NOMO-1 treated with DMSO at 0.1 percent for 48 hours (cell line): ENCODE measurements around the gene MARCHF10.
"Not testable (repeated sequence)": the region's sequence is repeated elsewhere in the genome, so short reads cannot be mapped to it uniquely, and the experiment has no call there.

Experiments used
- DNase-seq: peaks from one replicate; lab custom pipeline; 2025; ENCODE audit not compliant: unreplicated experiment; lab: John Stamatoyannopoulos, UW

MARCHF10 gene, protein sequence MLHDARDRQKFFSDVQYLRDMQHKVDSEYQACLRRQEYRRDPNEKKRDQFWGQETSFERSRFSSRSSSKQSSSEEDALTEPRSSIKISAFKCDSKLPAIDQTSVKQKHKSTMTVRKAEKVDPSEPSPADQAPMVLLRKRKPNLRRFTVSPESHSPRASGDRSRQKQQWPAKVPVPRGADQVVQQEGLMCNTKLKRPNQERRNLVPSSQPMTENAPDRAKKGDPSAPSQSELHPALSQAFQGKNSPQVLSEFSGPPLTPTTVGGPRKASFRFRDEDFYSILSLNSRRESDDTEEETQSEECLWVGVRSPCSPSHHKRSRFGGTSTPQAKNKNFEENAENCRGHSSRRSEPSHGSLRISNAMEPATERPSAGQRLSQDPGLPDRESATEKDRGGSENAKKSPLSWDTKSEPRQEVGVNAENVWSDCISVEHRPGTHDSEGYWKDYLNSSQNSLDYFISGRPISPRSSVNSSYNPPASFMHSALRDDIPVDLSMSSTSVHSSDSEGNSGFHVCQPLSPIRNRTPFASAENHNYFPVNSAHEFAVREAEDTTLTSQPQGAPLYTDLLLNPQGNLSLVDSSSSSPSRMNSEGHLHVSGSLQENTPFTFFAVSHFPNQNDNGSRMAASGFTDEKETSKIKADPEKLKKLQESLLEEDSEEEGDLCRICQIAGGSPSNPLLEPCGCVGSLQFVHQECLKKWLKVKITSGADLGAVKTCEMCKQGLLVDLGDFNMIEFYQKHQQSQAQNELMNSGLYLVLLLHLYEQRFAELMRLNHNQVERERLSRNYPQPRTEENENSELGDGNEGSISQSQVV

DNA sequence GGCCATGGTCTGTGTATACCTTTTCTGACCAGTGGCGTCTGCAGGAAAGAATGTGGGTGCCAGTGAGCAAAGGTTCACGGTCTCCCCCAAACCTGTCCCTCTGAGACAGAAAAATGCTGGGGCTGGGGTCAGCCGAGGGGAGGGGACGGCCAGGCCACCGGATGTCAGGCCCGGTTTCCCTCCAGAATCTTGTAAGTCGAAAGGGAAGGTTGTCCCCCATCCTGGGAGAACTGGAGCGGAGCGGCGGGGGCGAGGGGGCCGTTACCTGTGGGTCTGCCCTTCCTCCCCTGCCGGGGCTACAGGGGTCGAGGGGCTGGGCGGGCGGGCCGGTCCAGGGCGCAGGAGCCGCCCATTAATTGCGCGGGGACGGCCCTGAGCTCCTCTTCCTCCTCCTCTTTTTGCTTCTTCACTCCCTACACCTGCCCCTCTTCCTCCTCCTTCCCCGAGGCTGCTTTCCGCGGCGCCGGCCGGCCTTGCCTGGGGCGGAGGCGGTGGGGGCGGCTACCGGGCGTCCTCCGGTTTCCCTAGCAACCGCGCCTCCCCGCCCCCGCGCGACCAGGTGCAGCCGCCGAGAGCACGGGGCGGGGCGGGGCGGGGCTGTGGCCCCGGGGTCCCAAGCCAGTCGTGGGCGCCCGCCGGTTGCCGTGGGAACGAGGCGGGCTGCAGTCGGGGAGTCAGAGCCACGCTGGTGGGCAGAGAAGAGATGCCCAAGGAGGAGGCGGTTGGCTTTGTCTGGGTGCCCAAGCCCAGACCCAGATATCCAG is at the start of gene MARCHF10:
MARCHF10 (minus strand) TSS at position 503 of the 764 bp plus-strand sequence. CDS start 6,579 bp downstream, outside the sequence.
- DNase-seq, result no peak

DNA sequence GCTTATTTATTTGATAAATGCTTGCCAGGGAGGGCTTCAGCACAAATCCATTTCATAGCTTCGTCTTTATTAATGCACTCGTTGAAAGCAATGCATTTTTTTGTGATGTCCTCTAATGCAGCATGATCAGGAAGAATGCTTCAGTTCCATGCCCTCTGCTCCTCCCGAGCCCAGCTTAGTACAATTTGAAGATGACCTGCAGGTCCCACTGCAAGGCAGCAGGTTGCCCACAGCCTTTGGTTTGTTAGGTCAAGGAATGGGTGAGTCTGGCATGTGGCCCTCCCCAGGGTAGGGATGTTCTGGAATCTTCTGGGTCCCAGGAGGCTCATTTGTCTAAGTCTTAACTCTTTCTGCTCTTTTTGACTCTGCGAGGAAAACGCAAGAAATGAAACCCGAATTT is 49.4 kb upstream of the MARCHF10 start:
- DNase-seq, result no peak

DNA sequence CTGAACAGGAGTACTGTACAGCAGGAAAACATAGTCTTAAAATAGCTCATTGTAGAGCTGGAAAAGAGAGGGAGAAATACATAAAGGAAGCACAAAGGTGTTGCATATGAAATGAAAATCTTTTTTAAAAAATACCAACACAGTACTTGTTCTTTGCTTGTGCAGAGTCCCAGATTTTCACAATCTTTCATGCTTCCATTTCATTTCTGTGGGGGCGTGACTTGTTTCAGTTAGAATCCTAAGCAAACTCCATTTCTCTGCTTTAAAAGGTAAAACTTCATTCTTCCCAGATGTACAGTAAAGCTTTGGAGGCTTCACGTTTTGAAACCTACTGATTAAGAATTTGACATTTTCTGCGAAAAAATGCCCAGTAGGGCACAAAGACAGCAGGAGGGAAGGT is 48.5 kb upstream of the MARCHF10 start:
- no peak for DNase-seq

DNA sequence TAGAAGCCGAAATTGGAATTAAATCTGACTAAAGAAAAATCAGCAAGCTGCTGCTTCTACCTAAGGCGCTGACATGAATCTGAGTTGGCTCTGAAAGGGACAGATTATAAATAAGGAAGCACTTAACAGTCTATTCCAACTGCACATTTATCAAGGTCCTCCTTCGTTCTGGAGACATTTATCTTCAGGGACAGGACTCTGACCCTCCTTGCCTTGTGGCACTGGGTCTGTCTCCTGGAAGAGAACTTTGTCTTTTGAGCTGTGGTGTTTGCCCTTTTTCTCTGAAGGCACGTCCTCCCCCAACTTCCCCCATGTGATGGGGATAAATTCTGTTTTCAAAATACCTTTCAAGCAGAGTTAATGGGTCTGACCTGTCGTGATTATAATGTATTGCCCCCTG is 47.0 kb upstream of the MARCHF10 start:
- no peak for DNase-seq

DNA sequence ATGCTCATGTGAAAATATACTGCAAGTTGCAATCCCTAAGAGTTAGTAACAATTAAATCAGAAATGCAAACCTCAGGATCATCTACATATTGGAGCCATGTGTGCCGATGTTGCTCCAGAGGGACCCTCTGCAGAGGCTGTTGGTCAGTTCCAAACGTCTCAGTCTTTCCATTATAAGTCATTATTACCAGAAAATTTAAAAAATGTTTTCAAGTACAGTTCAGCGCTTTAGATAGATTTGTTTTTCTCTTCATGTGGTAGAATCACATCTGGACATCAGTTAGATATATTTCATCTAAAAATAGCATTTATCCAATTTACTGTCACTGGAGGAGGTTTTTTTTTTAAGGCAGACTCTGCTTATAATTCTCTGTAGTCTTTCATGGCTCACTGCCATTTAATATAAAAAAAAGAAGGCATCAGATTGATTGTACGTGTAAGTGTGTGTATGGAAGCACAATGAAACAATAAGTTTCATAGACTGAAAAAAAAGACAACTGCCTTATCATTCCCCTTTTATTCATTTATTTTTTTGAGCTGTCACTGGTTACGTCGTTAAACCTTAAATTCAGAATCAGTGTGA is 46.1 kb upstream of the MARCHF10 start:
- DNase-seq, result no peak

DNA sequence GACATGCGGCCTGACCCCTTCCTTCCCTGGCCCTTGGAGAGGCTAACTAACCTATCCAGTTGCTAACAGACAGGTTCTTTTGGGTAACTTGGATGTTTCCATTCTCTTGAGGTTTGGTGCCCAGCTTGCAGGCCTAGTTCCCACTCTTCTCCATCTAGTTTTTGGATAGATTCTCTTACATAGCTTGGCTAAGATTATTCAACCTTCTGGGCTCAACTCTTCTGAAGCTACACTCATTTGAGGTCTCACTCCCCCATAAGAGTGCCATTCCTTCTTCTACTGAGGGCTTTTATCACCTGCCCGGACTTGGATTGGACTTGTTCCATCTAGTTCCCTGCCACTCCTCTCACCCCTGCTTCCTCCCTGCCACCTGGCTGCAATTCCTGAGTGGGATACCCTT is 44.1 kb upstream of the MARCHF10 start:
- no peak for DNase-seq

DNA sequence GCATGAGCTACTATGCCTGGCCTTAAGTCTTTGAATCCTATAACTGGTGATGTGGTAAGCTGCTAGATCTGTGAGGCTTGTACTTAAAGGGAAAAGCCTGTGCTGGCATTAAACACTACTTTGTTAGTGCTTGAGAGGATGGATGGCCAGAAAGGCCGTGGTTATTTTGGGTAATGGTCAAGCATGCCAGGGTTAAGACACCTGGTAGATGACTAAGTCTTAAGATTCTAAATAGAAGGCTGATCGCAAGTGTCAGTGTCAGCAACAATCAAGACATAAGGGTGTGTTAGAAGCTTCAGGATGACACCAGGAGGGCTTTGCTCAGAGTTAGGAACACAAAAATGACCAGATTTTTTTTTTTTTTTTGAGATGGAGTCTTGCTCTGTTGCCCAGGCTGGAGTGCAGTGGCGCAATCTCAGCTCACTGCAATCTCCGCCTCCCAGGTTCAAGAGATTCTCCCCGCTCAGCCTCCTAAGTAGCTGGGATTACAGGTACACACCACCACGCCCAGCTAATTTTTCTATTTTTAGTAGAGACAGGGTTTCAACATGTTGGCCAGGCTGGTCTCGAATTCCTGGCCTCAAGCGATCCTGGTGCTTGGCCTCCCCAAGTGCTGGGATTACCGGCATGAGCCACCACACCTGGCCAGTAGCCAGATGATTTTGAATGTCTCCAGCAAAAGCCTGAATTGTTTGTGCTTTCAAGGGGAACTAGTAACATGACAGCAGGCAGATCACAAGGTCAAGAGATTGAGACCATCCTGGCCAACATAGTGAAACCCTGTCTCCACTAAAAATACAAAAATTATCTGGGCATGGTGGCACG is 41.7 kb upstream of the MARCHF10 start:
- not testable (repeated sequence) for DNase-seq

DNA sequence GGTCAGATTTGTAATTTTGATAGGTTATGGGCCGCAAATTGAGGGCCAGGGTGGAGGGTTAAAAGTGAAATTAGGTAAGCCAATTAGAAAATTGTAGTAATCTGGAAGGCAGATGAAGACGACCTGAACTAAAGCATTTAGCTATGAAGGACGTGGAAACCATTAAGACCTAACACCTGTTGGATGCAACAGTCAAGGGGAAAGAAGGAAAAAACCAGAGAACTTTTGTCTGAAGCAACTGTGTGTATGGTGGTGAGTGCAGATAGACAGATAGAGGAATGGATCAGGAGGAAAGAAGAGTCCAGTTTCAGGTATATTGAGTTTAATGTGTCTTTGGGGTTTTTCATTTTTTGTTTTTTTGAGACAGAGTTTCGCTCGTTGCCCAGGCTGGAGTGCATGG is 40.2 kb upstream of the MARCHF10 start:
- DNase-seq, result no peak

DNA sequence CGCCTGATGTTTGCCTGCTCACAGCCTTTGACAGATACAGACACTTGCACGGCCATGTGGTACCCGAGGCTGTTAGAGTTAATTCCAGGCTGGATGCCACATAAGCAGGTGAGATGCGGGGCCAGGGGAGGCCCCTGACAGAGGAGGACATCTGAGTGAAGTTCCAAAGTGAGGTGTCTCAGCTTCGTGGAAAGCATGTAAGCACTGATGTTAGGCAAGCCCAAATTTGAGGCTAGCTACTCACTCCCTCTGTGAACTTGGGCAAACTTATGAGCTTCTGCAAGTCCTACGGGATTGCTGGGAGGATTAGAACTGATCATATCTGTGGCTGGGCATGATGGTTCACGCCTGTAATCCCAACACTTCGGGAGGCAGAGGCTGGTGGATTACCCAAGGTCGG is 39.3 kb upstream of the MARCHF10 start:
- no peak for DNase-seq

DNA sequence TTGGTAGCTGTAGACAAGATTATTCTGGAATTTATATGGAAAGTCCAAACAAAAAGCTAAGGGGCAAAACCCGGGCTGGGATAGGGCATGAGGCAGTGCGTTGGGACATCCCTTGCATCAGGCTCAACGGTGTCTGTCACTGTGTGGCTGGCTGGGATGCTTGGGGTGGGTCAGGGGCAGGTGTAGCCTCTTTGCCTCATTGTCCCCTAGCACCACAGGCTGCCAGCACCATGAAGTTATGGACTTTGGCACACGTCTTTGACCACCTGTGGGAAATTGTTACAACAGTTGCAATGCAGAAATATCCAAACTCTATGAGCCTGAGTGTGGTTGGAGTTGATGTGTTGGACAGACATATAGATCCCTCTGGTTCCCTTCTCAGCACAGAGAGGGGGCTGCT is 32.8 kb upstream of the MARCHF10 start:
- no peak for DNase-seq

DNA sequence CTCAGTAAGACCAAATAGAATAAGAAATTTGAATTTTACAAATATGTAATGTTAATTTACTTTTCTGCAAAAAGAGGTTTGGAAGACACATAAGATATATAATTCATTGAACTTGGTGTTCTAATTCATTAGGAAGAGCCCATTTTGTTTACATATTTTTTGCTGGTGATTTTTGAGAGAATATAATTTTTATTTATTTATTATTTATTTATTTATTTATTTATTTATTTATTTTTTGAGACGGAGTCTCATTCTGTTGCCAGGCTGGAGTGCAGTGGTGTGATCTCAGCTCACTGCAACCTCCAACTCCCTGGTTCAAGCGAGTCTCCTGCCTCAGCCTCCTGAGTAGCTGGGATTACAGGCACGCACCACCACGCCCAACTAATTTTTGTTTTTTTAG is 25.7 kb upstream of the MARCHF10 start:
- not testable (repeated sequence) for DNase-seq

DNA sequence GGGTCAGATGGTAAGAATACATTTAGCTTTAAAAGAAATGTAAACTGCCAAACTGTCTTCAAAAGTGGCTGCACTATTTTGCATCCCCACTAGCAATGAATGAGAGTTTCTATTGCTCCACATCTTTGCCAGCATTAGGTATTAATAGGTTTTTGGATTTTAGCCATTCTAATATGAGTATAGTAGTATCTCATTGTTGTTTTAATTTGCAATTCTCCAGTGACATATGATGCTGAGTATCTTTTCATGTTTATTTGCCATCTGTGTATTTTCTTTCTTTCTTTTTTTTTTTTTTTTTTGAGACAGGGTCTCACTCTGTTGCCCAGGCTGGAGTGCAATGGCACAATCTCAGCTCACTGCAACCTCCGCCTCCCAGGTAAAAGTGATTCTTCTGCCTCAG is 24.3 kb upstream of the MARCHF10 start:
- DNase-seq, result no peak

DNA sequence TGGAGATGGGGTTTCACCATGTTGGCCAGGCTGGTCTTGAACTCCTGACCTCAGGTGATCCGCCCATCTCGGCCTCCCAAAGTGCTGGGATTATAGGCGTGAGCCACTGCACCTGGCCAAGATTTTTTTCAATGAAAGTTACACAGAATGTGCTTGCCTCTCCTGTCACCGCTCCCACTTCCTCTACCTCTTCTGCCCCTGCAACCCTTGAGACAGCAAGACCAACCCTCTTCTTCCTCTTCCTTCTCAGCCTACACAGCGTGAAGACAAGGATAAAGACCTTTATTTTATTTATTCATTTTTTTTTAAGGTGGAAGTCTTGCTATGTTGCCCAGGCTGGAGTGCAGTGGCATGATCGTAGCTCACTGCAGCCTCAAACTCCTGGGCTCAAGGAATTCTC is 23.0 kb upstream of the MARCHF10 start:
- DNase-seq, result peak; percentile 83

DNA sequence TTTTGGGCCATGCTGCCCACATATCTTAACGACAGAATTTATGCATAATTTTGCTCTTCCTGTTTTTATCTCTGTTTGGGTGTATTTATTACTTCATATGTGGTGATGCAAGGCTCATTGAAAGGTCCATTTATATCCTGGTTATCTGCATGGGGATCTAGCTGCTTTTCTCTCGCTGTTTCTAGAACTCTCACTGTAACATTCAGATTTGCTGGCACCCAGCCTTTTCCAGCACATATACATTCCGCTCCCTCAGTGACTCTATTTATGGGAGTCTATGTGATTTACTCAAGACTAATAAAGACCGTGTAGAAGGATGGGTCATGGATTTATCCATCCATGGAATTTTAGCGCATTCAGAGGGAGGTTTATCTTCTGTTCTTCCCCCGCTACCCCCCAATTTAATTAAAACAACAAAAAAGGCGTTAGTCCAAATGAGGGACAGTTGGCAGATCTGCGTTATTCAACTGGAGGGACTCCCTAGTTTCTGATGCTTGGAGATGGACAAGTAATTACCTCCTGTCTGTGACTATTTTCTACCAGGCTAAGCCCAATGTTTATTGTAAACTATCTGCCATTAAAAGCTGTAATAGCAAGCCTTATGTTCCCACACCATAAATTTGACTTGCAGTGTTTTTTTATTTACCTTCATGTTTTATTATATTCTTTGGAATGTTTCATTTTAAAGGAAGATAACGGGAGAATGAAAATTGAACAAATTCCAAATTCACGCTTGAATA is 19.8 kb upstream of the MARCHF10 start:
- DNase-seq, result peak; percentile 92

DNA sequence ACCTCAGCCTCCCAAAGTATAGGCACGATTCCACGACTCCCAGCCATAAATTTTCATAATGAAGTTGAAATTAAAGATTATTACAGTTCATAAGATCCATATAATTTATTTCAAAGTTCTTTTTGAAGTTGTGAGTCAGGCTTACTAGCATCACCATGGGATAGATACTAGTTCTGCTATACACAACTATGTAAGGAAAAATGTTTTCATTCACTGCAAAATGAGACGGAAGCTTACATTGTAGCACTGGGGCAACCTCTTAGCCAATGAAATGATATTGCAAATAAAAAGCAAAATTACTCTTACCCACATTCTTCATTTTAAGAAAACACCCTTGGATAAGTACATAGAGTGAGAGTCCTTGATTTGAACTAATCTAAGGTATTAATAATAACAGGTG is 18.8 kb upstream of the MARCHF10 start:
- no peak for DNase-seq

DNA sequence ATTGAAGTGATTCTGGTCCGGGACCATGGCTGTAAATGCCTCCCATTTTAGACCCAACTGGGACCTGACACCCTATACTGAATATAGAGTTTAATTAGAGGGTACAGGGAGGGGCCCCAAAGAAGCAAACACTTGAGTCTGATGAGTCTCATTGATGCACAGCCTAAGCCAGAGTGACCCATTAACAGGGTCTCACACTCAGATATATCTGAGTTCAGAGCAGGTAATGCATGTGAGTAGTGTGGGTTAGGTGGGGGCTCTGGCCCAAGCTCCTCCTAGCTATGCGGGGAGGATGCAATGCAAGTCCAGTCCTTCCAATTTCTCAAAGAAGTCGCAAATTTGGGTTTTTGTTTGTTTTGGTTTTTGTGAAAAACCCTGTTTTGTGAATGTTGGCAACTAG is 17.1 kb upstream of the MARCHF10 start:
- no peak for DNase-seq

DNA sequence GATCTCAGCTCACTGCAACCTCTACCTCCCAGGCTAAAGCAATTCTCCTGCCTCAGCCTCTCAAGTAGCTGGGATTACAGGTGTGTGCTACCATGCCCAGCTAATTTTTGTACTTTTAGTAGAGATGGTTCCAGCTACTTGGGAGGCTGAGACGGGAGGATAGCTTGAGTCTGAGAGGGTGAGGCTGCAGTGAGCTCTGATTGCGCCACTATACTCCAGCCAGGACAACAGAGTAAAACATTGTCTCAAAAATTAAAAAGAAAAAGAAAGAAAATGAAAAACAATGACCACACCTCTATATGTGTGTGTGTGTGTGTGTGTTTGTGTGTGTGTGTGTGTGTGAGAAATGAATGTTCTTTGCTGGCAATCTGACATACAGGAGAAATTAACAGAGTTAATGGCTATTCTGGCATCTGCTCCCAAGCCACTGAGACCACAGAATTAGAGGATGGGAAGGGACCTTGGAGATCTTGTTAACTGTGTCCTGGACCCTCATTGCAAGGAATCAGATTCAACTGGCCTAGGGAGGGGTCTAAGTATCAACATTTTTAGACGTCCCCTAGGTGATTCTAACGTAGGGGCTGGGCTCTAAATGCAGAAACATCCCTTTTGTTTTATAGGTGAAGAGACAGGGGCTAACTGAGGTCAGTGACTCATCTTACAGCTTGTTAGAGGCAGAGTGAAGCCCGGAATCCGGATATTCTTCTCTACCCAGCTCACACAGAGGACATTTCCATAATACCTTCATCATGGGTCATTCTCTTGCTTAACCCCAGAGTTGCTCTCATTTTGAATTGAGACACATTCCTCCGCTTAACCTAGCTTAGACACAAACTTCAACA is 16.4 kb upstream of the MARCHF10 start:
- peak; percentile 84 for DNase-seq

DNA sequence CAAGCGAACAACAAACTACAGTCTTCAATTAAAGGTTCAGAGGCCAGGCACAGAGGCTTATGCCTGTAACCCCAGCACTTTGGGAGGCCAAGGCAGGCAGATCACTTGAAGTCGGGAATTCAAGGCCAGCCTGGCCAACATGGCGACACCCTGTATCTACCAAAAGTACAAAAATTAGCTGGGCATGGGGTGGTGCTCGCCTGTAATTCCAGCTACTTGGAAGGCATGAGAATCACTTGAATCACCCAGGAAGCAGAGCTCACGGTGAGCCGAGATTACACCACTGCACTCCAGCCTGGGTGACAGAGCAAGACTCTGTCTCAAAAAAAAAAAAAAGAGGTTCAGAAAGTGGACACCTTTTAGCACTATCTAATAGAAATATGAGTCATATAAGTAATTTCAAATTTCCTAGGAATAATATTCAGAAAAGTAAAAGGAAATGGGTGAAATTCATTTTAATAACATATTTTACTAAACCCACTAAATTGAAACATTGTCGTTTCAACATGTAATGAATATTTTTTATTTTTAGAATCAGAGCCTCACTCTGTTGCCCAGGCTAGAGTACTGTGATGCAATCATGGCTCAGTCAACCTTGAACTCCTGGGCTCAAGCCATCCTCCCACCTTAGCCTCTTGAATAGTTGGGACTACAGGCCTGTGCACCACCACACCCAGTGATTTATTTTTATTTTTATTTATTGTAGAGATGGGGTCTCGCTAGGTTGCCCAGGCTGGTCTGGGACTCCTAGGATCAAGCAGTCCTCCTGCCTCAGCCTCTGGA is 15.2 kb upstream of the MARCHF10 start:
- DNase-seq, result no peak
